HepG2 (cell line): ENCODE measurements around the gene SLC24A4. TPM values are rescaled to one million over a fixed set of nuclear protein-coding genes. Genes with fewer than 3 reads are reported as not detected.
A peak's percentile ranks its signal among the peaks of the same experiment; 100 is the strongest.

Experiments
- BCL6 ChIP-seq: IDR thresholded peaks from 2 replicates; pipeline ENCODE4 v1.6.1; 2016; ENCODE audit warnings: missing genetic modification reagents, missing compliant biosample characterization
- ELF1 ChIP-seq: sonication (generic); formaldehyde crosslinking; IDR thresholded peaks from 2 replicates; pipeline ENCODE4 v1.4.0; 2020; ENCODE audit warnings: missing genetic modification reagents
- HNF4G ChIP-seq, 2 experiments: sonication (generic) in 1 of 2; formaldehyde crosslinking in 1 of 2; IDR thresholded peaks; 2 replicates each; pipeline versions ENCODE4 v1.4.0 to v1.6.1; 2011 to 2020; ENCODE audit warnings: borderline replicate concordance in 2 of 2, low read depth in 2 of 2, mild to moderate bottlenecking in 2 of 2, low read length in 1 of 2, missing genetic modification reagents in 1 of 2, moderate library complexity in 1 of 2
- NFE2L1 ChIP-seq: sonication (generic); formaldehyde crosslinking; IDR thresholded peaks from 2 replicates; pipeline ENCODE4 v1.4.0; 2020; ENCODE audit warnings: missing genetic modification reagents, mild to moderate bottlenecking, borderline replicate concordance
- RCOR2 ChIP-seq: IDR thresholded peaks from 2 replicates; pipeline ENCODE4 v1.6.1; 2016; ENCODE audit warnings: missing biosample characterization, missing genetic modification reagents
- SKIL ChIP-seq: sonication (generic); formaldehyde crosslinking; IDR thresholded peaks from 2 replicates; pipeline ENCODE4 v1.8.0; 2022; ENCODE audit warnings: missing genetic modification reagents, mild to moderate bottlenecking, moderate library complexity, borderline replicate concordance
- TP53 ChIP-seq: sonication (generic); formaldehyde crosslinking; conservative IDR thresholded peaks from 2 replicates; pipeline ENCODE4 v1.4.0; 2020; ENCODE audit warnings: missing genetic modification reagents
- ZHX2 ChIP-seq, 2 experiments: sonication (generic) in 1 of 2; formaldehyde crosslinking in 1 of 2; IDR thresholded peaks; 2 replicates each; pipeline versions ENCODE4 v1.6.1 to v1.9.0; 2014 to 2022; ENCODE audit warnings: antibody characterized with exemption in 1 of 2, borderline replicate concordance in 1 of 2, inconsistent platforms in 1 of 2, low read depth in 1 of 2, missing genetic modification reagents in 1 of 2
- ZNF256 ChIP-seq: sonication (generic); formaldehyde crosslinking; conservative IDR thresholded peaks from 2 replicates; pipeline ENCODE4 v1.4.0; 2020; ENCODE audit warnings: missing genetic modification reagents
- ZNF569 ChIP-seq: sonication (generic); formaldehyde crosslinking; IDR thresholded peaks from 2 replicates; pipeline ENCODE4 v1.5.0; 2020; ENCODE audit warnings: mild to moderate bottlenecking, missing genetic modification reagents, moderate library complexity, borderline replicate concordance
- ZNF670 ChIP-seq: sonication (generic); formaldehyde crosslinking; IDR thresholded peaks from 2 replicates; pipeline ENCODE4 v1.8.0; 2022; ENCODE audit warnings: mild to moderate bottlenecking, missing genetic modification reagents, borderline replicate concordance
- ZNF713 ChIP-seq: sonication (generic); formaldehyde crosslinking; IDR thresholded peaks from 2 replicates; pipeline ENCODE4 v1.4.0; 2020; ENCODE audit warnings: mild to moderate bottlenecking, missing genetic modification reagents
- polyA plus RNA-seq, 8 experiments: library from polyadenylated mRNA; depleted of rRNA in 3 of 8; stranded (reverse) in 7 of 8; unstranded in 1 of 8; fragments of >200 nt; fragmentation: Illumina TruSeq in 4 of 8; extraction: Trizol in 4 of 8; gene quantifications; 2 replicates each; pipeline versions ENCODE4 v1.2.1 to v1.2.3, GENCODE V29; 2011 to 2016; ENCODE audit warnings: low read depth in 4 of 8, missing spikeins in 1 of 8, mixed read lengths in 1 of 8; ENCODE audit not compliant: insufficient read depth in 1 of 8
- total RNA-seq, 5 experiments: library from RNA; depleted of rRNA; stranded (reverse); fragments of >200 nt; fragmentation: Illumina TruSeq; extraction: Trizol; gene quantifications; 2 replicates each; pipeline ENCODE4 v1.2.3, GENCODE V29; 2016; ENCODE audit warnings: low read depth in 1 of 5
- TF ChIP-seq, protein P1 (sequence below): sonication (generic); formaldehyde crosslinking; IDR thresholded peaks from 2 replicates; pipeline ENCODE4 v1.4.0; 2020; ENCODE audit warnings: low read depth, mild to moderate bottlenecking, missing genetic modification reagents
- TF ChIP-seq, protein P2 (sequence below): sonication (generic); formaldehyde crosslinking; conservative IDR thresholded peaks from 2 replicates; pipeline ENCODE4 v1.8.0; 2022; ENCODE audit warnings: missing genetic modification reagents

SLC24A4 gene
- total and polyA plus RNA-seq, 2 of the 13 experiments (the other 11 are each of a cell fraction or from before 2014, with no cell fraction given), result not detected

DNA sequence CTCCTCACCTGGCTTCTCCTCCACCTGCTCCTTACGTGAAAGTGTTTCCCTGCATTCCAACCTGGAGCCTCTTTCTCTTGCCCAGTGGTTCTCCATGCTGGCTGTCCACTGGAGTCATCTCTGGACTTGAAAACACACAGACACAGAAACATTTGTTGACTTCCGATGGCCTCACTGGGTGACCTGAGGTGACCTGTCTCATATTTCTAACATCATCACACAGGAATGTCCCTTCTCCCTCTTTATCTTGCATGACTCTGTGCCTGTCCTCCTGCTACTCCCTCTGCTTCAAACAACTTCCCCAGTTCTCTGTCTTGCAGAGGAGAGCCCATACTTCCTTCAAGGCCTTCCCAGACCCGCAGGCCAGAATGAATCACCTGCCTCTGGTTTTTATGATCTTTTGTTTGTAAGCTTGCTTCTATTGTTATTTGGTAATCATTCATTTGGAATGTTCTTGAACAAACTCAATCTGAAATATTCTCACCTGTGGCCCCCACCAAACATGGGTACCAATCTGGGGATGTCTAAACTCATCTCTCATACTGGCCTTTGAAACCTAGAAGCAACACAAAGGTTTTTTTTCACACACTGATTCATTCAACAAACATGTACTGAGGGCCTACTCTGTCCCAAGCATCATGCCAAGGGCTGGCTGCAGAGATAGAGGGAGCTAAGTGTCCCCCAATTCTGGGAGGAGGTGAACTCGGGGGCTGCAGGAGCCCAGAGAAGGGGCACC lies 181.0 kb downstream of the SLC24A4 start (continued):
- TF ChIP-seq ELF1 (CRISPR knock-in tag) (no peak), TP53 (CRISPR knock-in tag) (0 out of 2 replicates have a peak, but pooled peaks have one; percentile 27), ZNF670 (no peak), ZNF713 (CRISPR knock-in tag) (no peak), RCOR2 (CRISPR knock-in tag) (0 out of 2 replicates have a peak, but pooled peaks have one; percentile 65), BCL6 (CRISPR knock-in tag) (peak; percentile 78), ZHX2 (IDR thresholded peaks at IDR 0.05; ENCODE audit: low read depth) (no peak), ZHX2 (CRISPR knock-in tag; IDR thresholded peaks at IDR 0.05; ENCODE audit: borderline replicate concordance) (no peak), HNF4G (IDR thresholded peaks at IDR 0.05; ENCODE audit: borderline replicate concordance, low read depth, low read length) (no peak), HNF4G (CRISPR knock-in tag; IDR thresholded peaks at IDR 0.05; ENCODE audit: borderline replicate concordance, low read depth) (0 out of 2 replicates have a peak, but pooled peaks have one; percentile 43), SKIL (CRISPR knock-in tag) (peak; percentile 86), ZNF256 (CRISPR knock-in tag) (no peak), NFE2L1 (no peak), ZNF569 (no peak)
- TF ChIP-seq, protein P1, sequence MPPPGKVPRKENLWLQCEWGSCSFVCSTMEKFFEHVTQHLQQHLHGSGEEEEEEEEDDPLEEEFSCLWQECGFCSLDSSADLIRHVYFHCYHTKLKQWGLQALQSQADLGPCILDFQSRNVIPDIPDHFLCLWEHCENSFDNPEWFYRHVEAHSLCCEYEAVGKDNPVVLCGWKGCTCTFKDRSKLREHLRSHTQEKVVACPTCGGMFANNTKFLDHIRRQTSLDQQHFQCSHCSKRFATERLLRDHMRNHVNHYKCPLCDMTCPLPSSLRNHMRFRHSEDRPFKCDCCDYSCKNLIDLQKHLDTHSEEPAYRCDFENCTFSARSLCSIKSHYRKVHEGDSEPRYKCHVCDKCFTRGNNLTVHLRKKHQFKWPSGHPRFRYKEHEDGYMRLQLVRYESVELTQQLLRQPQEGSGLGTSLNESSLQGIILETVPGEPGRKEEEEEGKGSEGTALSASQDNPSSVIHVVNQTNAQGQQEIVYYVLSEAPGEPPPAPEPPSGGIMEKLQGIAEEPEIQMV, result no peak
- TF ChIP-seq, protein P2, sequence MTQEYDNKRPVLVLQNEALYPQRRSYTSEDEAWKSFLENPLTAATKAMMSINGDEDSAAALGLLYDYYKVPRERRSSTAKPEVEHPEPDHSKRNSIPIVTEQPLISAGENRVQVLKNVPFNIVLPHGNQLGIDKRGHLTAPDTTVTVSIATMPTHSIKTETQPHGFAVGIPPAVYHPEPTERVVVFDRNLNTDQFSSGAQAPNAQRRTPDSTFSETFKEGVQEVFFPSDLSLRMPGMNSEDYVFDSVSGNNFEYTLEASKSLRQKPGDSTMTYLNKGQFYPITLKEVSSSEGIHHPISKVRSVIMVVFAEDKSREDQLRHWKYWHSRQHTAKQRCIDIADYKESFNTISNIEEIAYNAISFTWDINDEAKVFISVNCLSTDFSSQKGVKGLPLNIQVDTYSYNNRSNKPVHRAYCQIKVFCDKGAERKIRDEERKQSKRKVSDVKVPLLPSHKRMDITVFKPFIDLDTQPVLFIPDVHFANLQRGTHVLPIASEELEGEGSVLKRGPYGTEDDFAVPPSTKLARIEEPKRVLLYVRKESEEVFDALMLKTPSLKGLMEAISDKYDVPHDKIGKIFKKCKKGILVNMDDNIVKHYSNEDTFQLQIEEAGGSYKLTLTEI (CRISPR knock-in tag), result no peak
